ENCODE data around the gene MED31. TPM values are rescaled to one million over a fixed set of nuclear protein-coding genes. Genes with fewer than 3 reads are reported as not detected.

The MED31 gene
- total RNA-seq, 1 donor from 2014 or later, result 27.7 TPM

DNA sequence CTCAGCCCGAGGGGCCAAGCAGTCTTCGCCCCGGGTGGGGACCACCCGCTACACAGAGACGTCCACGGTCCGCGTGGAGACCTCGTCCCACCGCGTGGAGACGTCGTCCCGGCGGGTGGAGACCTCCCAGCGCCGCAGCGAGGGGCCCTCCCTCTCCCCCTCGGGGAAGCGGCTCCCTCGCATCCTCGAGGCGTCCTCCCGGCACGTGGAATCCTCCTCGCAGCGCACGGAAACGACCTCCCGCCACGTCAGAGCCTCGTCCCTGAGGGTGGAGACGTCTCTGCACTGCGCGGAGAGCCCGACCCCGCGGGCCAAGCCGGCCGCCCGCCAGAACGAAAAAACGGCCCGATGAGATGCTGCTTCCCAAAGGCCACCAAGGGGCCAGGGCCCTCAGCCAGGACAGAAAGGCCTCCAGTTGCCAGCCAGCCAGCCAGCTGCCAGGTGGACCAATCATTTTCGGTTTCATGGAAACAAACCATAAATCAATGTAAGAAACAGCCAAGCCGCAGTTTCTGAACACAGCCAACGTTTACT, 581 bp upstream of the MED31 start:
- Mint-ChIP-seq H3K4me3 (peak overlapping the region; percentile 17), H3K4me1 (peaks cover 53% of the 10 kb centered on the region), H3K9me3 (no peaks in the 10 kb centered on the region), H3K36me3 (ENCODE audit: low read depth) (peaks cover 4% of the 10 kb centered on the region), H3K27me3 (ENCODE audit: low read depth) (peaks cover 48% of the 10 kb centered on the region), H3K27ac (ENCODE audit: unreplicated experiment) (no peak overlapping the region)
- TF ChIP-seq, protein P1, sequence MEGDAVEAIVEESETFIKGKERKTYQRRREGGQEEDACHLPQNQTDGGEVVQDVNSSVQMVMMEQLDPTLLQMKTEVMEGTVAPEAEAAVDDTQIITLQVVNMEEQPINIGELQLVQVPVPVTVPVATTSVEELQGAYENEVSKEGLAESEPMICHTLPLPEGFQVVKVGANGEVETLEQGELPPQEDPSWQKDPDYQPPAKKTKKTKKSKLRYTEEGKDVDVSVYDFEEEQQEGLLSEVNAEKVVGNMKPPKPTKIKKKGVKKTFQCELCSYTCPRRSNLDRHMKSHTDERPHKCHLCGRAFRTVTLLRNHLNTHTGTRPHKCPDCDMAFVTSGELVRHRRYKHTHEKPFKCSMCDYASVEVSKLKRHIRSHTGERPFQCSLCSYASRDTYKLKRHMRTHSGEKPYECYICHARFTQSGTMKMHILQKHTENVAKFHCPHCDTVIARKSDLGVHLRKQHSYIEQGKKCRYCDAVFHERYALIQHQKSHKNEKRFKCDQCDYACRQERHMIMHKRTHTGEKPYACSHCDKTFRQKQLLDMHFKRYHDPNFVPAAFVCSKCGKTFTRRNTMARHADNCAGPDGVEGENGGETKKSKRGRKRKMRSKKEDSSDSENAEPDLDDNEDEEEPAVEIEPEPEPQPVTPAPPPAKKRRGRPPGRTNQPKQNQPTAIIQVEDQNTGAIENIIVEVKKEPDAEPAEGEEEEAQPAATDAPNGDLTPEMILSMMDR (conservative IDR thresholded peaks at IDR 0.05), result no peak
- no peak for DNase-seq (ENCODE audit: low read depth, low spot score)

DNA sequence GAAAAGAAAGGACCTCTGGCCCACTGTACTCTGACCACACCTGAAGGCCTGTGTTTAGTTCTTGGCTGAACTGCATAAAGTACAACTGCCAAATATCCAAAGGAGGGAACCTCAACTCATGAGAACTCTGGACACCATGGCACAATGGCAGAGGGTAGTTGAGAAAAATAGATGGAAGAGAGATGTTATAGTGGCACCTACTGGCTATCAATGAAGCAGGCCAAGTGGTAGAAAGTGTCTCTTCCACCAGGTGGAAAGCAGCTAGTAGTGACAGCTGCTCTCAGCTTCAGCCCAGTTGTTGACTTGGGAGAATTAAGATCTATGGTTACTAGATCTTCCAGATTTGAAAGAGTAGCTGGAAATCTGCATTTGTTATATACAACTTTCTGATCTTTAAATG, 3.2 kb downstream of the MED31 start:
- Mint-ChIP-seq H3K4me1 (peaks cover 30% of the 10 kb centered on the region), H3K27ac (ENCODE audit: unreplicated experiment) (no peak overlapping the region), H3K4me3 (peak overlapping the region; percentile 50), H3K27me3 (ENCODE audit: low read depth) (peaks cover 15% of the 10 kb centered on the region), H3K36me3 (ENCODE audit: low read depth) (peaks cover 3% of the 10 kb centered on the region), H3K9me3 (no peaks in the 10 kb centered on the region)
- no peak for DNase-seq (ENCODE audit: low read depth, low spot score)
- TF ChIP-seq, protein P1 (conservative IDR thresholded peaks at IDR 0.05), result no peak

DNA sequence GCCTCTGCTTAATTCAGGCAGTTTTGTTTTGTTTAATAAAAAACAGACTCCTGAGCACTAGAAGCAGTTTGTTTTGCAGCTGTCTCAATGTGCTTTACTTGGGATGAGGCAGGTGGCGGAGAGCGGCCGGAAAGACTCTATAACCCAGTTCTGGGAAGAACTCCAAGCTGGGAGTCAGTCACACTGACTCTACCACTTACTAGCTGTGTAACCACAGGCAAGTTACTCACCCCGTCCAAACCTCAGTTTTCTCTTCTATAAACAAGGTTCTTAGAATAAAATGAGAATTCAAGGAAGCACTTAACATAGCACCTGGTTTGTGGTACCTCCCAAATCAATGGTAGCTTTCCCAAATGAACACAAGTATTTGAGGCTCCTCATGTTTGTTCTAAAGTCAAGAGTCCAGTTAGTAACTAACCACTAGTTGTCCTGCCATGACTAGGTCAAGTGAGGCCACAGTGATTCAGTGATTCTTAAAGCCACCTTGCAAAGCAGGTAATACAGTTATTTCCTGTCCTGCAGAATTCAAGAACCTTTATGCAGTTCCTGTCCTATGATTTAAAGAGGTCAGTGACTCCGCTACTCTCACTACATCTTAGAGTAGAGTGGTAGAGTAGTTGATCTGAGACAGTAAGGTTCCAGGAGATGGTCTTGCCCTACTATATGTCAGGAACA, 7.8 kb downstream of the MED31 start:
- H3K36me3 Mint-ChIP-seq (ENCODE audit: low read depth), result peaks cover 3% of the 10 kb centered on the region
- H3K4me3 Mint-ChIP-seq, result peak overlapping the region; percentile 98

DNA sequence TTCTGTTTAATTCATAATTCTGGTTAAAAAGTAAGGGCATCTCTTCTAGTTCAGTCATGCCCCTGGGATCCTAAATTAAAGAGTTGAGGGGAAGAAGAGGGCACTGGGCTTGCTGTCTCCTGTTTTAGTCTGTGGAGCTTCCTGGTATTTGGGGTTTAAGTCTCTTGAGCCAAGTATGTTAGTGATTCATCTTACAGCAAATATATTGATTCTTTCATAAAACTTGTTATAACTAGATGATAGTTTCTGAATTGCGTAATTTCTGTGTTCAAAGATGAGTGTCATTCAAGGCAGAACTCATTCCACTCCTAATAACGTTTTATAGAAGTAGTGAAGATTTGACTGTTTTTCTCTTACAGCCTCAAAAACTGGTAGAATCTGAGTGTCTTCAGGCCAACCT, 8.8 kb downstream of the MED31 start:
- H3K27ac Mint-ChIP-seq (ENCODE audit: unreplicated experiment), result no peak overlapping the region
- H3K4me3 Mint-ChIP-seq, result peak overlapping the region; percentile 98
- TF ChIP-seq, protein P1 (conservative IDR thresholded peaks at IDR 0.05), result no peak
- peaks cover 30% of the 10 kb centered on the region for H3K4me1 Mint-ChIP-seq
- no peaks in the 10 kb centered on the region for H3K9me3 Mint-ChIP-seq
- H3K27me3 Mint-ChIP-seq (ENCODE audit: low read depth), result no peaks in the 10 kb centered on the region
- peaks cover 3% of the 10 kb centered on the region for H3K36me3 Mint-ChIP-seq (ENCODE audit: low read depth)
- DNase-seq (ENCODE audit: low read depth, low spot score), result no peak

More for the DNA sequence above, 7.8 kb downstream of the MED31 start:
- TF ChIP-seq, protein P1 (conservative IDR thresholded peaks at IDR 0.05), result no peak
- Mint-ChIP-seq H3K9me3 (no peaks in the 10 kb centered on the region), H3K27ac (ENCODE audit: unreplicated experiment) (no peak overlapping the region), H3K27me3 (ENCODE audit: low read depth) (no peaks in the 10 kb centered on the region), H3K4me1 (peaks cover 36% of the 10 kb centered on the region)
- DNase-seq (ENCODE audit: low read depth, low spot score), result no peak

DNA sequence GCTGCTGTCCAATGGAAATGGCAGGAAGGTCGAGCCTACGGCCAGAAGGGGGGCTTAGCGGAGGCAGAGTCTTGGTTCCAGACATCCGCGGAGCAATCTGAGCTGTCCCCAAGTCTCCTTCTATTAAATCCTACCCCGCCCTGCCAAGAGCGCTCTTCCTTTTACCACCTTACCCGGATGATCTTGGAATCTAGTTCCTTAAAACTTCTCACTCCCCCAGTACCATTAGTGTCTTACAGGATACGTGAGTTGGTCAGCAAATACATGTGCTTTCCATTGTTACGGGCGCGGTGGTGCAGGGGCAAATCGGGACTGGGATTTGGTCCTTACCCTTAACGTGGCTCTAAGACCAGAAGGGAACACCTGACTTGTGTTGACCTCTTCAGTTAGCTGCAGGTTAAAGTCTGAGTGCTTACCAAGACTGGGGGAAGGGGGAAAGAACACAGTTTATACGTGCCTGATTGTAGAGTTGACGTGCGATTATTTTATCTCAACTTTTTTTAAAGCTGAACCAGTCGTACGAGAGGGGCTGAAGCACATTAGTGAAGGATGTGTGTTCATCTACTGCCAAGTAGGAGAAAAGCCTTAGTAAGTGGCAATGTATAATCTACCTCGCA, 10.1 kb downstream of the MED31 start:
- no peak for DNase-seq (ENCODE audit: low read depth, low spot score)
- Mint-ChIP-seq H3K4me1 (peaks cover 30% of the 10 kb centered on the region), H3K27ac (ENCODE audit: unreplicated experiment) (peak overlapping the region; percentile 96), H3K9me3 (no peaks in the 10 kb centered on the region), H3K27me3 (ENCODE audit: low read depth) (no peaks in the 10 kb centered on the region), H3K36me3 (ENCODE audit: low read depth) (no peaks in the 10 kb centered on the region), H3K4me3 (peak overlapping the region; percentile 98)
- TF ChIP-seq, protein P1 (conservative IDR thresholded peaks at IDR 0.05), result no peak

All from neural crest cell (in vitro differentiated cells).